PC-9 (cell line): ENCODE data around the gene TOGARAM2. TPM values are rescaled to one million over a fixed set of nuclear protein-coding genes. Genes with fewer than 3 reads are reported as not detected.

ENCODE experiments used
- BruUV-seq: library from RNA; stranded (reverse); fragments of 400-500 nt; replicated peaks from 2 replicates; lab custom pipeline; 2021; lab: Mats Ljungman, UMichigan
- CTCF ChIA-PET: fragments of 300-600 bp; sonication (Branson Sonifier 250); formaldehyde crosslinking; loops from one replicate; lab custom pipeline; 2022; ENCODE audit warnings: antibody characterized with exemption; lab: Charles Lee
- POLR2A ChIA-PET: fragments of 300-600 bp; sonication (Branson Sonifier 250); formaldehyde crosslinking; loops from one replicate; lab custom pipeline; 2022; ENCODE audit warnings: antibody characterized with exemption; ENCODE audit not compliant: unreplicated experiment; lab: Charles Lee
- DNase-seq, 2 experiments: peaks; one replicate each; pipeline versions ENCODE4 v3.0.0 to v3.0.0-alpha.2; 2015 to 2022; ENCODE audit warnings: mixed read lengths in 1 of 2
- H2AFZ ChIP-seq: fragments of 200-600 bp; sonication (generic); 2 replicates; pipeline ENCODE4 v1.8.1; 2017; ENCODE audit warnings: antibody characterized with exemption
- H3F3A ChIP-seq: fragments of 200-600 bp; sonication (generic); 2 replicates; pipeline ENCODE4 v1.8.1; 2017; ENCODE audit warnings: antibody characterized with exemption, mild to moderate bottlenecking, low read depth; ENCODE audit not compliant: insufficient read depth
- H3K27ac ChIP-seq: fragments of 200-600 bp; sonication (generic); 2 replicates; pipeline ENCODE4 v1.6.1; 2016; ENCODE audit warnings: mixed run types
- H3K27me3 ChIP-seq: fragments of 200-600 bp; sonication (generic); 2 replicates; pipeline ENCODE4 v1.6.1; 2016; ENCODE audit warnings: low read depth, mixed run types; ENCODE audit not compliant: insufficient read depth
- H3K36me3 ChIP-seq: fragments of 200-600 bp; sonication (generic); 2 replicates; pipeline ENCODE4 v1.6.1; 2016; ENCODE audit warnings: low read depth, mixed run types
- H3K4me1 ChIP-seq: fragments of 200-600 bp; sonication (generic); replicated peaks from 2 replicates; pipeline ENCODE4 v1.6.1; 2016; ENCODE audit warnings: mixed run types; ENCODE audit not compliant: insufficient read depth
- H3K4me2 ChIP-seq: fragments of 200-600 bp; sonication (generic); 2 replicates; pipeline ENCODE4 v1.6.1; 2017; ENCODE audit warnings: mixed run types
- H3K4me3 ChIP-seq: fragments of 200-600 bp; sonication (generic); 2 replicates; pipeline ENCODE4 v1.6.1; 2016; ENCODE audit warnings: mixed run types
- H3K79me2 ChIP-seq: fragments of 200-600 bp; sonication (generic); 2 replicates; pipeline ENCODE4 v1.6.1; 2017; ENCODE audit warnings: low read depth, mixed run types
- H3K9me2 ChIP-seq: fragments of 200-600 bp; sonication (generic); 2 replicates; pipeline ENCODE4 v1.8.1; 2017; ENCODE audit warnings: mild to moderate bottlenecking; ENCODE audit not compliant: insufficient read depth
- H3K9me3 ChIP-seq: fragments of 200-600 bp; sonication (generic); 2 replicates; pipeline ENCODE4 v1.8.1; 2016; ENCODE audit warnings: low read depth; ENCODE audit not compliant: insufficient read depth
- H4K20me1 ChIP-seq: fragments of 200-600 bp; sonication (generic); 2 replicates; pipeline ENCODE4 v1.8.1; 2017; ENCODE audit not compliant: insufficient read depth
- EZH2 ChIP-seq: fragments of 200-600 bp; sonication (generic); IDR thresholded peaks from 2 replicates; pipeline ENCODE4 v1.8.0; 2017; ENCODE audit warnings: antibody characterized with exemption, low read depth
- intact Hi-C: fragments of 100-400 bp; cut with micrococcal nuclease; formaldehyde crosslinking; loops from one replicate; pipeline ENCODE4 v1.10.0; 2022; ENCODE audit not compliant: unreplicated experiment
- total RNA-seq: library from RNA; stranded (reverse); gene quantifications from 2 replicates; pipeline ENCODE4 v1.2.3, GENCODE V29; 2021
- TF ChIP-seq, protein P1 (sequence below): fragments of 200-600 bp; sonication (generic); conservative IDR thresholded peaks from 2 replicates; pipeline ENCODE4 v1.6.1; 2017; ENCODE audit warnings: mixed run types, antibody characterized with exemption, mild to moderate bottlenecking, moderate library complexity

Gene TOGARAM2
- total RNA-seq, 1 experiment from 2014 or later: 0.44 TPM

DNA sequence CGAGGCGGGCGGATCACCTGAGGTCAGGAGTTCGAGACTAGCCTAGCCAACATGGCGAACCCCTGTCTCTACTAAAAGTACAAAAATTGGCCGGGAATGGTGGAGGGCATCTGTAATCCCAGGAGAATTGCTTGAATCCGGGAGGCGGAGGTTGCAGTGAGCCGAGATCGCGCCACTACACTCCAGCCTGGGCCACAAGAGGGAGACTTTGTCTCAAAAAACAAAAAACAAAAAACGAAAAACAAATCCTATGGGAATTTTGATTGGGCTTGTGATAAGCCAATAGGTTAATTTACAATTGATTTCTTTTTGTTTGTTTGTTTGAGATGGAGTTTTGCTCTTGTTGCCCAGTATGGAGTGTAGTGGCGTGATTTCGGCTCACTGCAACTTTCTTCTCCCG is 24.2 kb upstream of the TOGARAM2 start:
- TF ChIP-seq, protein P1, sequence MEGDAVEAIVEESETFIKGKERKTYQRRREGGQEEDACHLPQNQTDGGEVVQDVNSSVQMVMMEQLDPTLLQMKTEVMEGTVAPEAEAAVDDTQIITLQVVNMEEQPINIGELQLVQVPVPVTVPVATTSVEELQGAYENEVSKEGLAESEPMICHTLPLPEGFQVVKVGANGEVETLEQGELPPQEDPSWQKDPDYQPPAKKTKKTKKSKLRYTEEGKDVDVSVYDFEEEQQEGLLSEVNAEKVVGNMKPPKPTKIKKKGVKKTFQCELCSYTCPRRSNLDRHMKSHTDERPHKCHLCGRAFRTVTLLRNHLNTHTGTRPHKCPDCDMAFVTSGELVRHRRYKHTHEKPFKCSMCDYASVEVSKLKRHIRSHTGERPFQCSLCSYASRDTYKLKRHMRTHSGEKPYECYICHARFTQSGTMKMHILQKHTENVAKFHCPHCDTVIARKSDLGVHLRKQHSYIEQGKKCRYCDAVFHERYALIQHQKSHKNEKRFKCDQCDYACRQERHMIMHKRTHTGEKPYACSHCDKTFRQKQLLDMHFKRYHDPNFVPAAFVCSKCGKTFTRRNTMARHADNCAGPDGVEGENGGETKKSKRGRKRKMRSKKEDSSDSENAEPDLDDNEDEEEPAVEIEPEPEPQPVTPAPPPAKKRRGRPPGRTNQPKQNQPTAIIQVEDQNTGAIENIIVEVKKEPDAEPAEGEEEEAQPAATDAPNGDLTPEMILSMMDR: 0 out of 2 replicates have a peak, but pooled peaks have one; percentile 45
- no peak for TF ChIP-seq EZH2
- Histone ChIP-seq H3K79me2 (no peaks in the 10 kb centered on the region), H4K20me1 (0 out of 2 replicates have a peak, but pooled peaks cover 2% of the 10 kb centered on the region), H3K36me3 (no peaks in the 10 kb centered on the region), H3K4me1 (peaks cover 6% of the 10 kb centered on the region; the same call in 1 of the 2 replicates), H3F3A (peaks cover 32% of the 10 kb centered on the region; the same call in 1 of the 2 replicates), H3K4me3 (no peak overlapping the region), H2AFZ (no peak overlapping the region), H3K27ac (no peak overlapping the region), H3K9me2 (no peaks in the 10 kb centered on the region), H3K9me3 (no peaks in the 10 kb centered on the region), H3K4me2 (no peak overlapping the region), H3K27me3 (no peaks in the 10 kb centered on the region)
- ChIA-PET POLR2A (no interaction called here), CTCF (no interaction called here)
- intact Hi-C loops: loop anchor here (5.0 to 10.0 kb wide), 5 partner anchors 95 to 1160 kb away; no protein-coding TSS in a partner anchor
- no peak for DNase-seq
- BruUV-seq: no TSS peak

DNA sequence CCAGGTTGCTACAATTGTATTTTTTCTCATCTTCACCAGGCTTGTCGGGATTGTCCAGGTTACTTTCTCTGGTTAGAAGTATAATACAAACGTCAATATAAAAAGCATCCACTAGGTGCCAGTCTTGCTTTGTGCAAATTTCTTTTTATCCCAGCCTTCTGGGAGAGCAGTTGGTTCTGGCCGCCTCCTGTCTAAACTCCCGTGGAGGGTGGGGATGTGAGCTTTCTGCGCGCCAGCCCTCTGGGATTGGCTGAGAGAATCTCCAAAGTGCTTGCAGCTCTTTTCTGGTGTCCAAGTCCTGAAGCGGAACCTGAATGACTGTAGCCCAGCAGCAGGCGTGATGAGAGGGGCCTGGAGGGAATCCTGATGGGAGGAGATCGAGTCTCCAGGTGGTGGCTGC is 22.4 kb upstream of the TOGARAM2 start:
- Histone ChIP-seq H3K4me2 (no peak overlapping the region), H3F3A (peaks cover 14% of the 10 kb centered on the region; the same call in 1 of the 2 replicates), H3K9me2 (no peaks in the 10 kb centered on the region), H3K9me3 (no peaks in the 10 kb centered on the region), H3K36me3 (no peaks in the 10 kb centered on the region), H3K27ac (no peak overlapping the region), H3K4me1 (no peaks in the 10 kb centered on the region), H3K4me3 (no peak overlapping the region), H3K27me3 (no peaks in the 10 kb centered on the region), H3K79me2 (no peaks in the 10 kb centered on the region), H4K20me1 (no peaks in the 10 kb centered on the region), H2AFZ (no peak overlapping the region)
- DNase-seq: peak; percentile 57 to 71
- BruUV-seq: no TSS peak
- intact Hi-C loops: loop anchor here (1.0 to 10.0 kb wide), 8 partner anchors 55 to 1159 kb away; no protein-coding TSS in a partner anchor
- TF ChIP-seq, protein P1: peak; percentile 89
- TF ChIP-seq EZH2: no peak
- CTCF ChIA-PET: interaction anchor here (0.5 kb wide), 1 partner anchor 522 kb away, joined by 3 read pairs; no protein-coding TSS in a partner anchor
- POLR2A ChIA-PET: no interaction called here

DNA sequence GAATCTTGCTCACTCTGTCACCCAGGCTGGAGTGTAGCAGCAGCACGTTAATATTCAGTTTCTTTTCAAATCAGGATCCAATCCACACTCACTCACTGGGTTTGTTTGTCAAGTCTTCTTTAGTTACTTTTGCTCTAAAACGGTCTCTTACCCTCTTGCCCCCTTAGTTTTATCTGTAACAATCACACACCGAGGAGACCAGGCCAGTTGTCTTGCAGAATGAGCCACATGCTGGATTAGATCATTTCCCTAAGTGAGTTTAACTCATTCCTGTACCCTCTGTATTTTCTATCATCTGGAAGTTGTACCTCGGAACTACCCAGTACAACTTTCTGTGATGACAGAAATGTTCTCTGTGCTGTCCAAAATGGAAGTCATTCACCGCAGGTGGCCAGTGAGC is 20.7 kb upstream of the TOGARAM2 start:
- H3K4me1 ChIP-seq: no peaks in the 10 kb centered on the region
- H4K20me1 ChIP-seq: no peaks in the 10 kb centered on the region
- no peaks in the 10 kb centered on the region for H3K27me3 ChIP-seq
- no peaks in the 10 kb centered on the region for H3K9me2 ChIP-seq
- no TSS peak for BruUV-seq
- intact Hi-C loops: no loop called here
- H3K4me3 ChIP-seq: no peak overlapping the region
- no peak overlapping the region for H2AFZ ChIP-seq
- peaks cover 8% of the 10 kb centered on the region; the same call in 1 of the 2 replicates for H3F3A ChIP-seq
- no peak overlapping the region for H3K4me2 ChIP-seq
- TF ChIP-seq, protein P1: no peak
- TF ChIP-seq EZH2: no peak
- H3K27ac ChIP-seq: no peak overlapping the region
- DNase-seq: no peak
- ChIA-PET CTCF (no interaction called here), POLR2A (no interaction called here)
- H3K79me2 ChIP-seq: no peaks in the 10 kb centered on the region
- H3K36me3 ChIP-seq: no peaks in the 10 kb centered on the region
- H3K9me3 ChIP-seq: no peaks in the 10 kb centered on the region
